Neural crest cell (in vitro differentiated cells): Measurements from ENCODE around the gene EMC8. TPM values are rescaled to one million over a fixed set of nuclear protein-coding genes. Genes with fewer than 3 reads are reported as not detected.

Experiments
- DNase-seq: peaks from one replicate; pipeline ENCODE4 v3.0.0; 2021; ENCODE audit warnings: low read depth, mixed read lengths, low spot score
- H3K27ac Mint-ChIP-seq: one replicate; pipeline ENCODE4 v1.8.0; 2021; ENCODE audit warnings: mild to moderate bottlenecking, mixed read lengths; ENCODE audit not compliant: unreplicated experiment
- H3K27me3 Mint-ChIP-seq: 2 replicates; pipeline ENCODE4 v1.8.0; 2021; ENCODE audit warnings: low read depth, mild to moderate bottlenecking, mixed read lengths
- H3K36me3 Mint-ChIP-seq: 2 replicates; pipeline ENCODE4 v1.8.0; 2021; ENCODE audit warnings: low read depth, mild to moderate bottlenecking, mixed read lengths
- H3K4me1 Mint-ChIP-seq: 2 replicates; pipeline ENCODE4 v1.8.0; 2021; ENCODE audit warnings: mixed read lengths
- H3K4me3 Mint-ChIP-seq: one replicate; pipeline ENCODE4 v1.8.0; 2021; ENCODE audit warnings: mild to moderate bottlenecking, mixed read lengths
- H3K9me3 Mint-ChIP-seq: 2 replicates; pipeline ENCODE4 v1.8.0; 2021; ENCODE audit warnings: mixed read lengths
- total RNA-seq: library from RNA; stranded (reverse); gene quantifications from 2 replicates; pipeline ENCODE4 v1.2.1, GENCODE V29; 2021
- TF ChIP-seq, protein P1 (sequence below): fragments of 200-600 bp; sonication (generic); conservative IDR thresholded peaks from 2 replicates; pipeline ENCODE4 v1.5.0; 2021; ENCODE audit warnings: antibody characterized with exemption, mild to moderate bottlenecking

EMC8 gene
- total RNA-seq, 1 donor from 2014 or later, result 44.1 TPM

DNA sequence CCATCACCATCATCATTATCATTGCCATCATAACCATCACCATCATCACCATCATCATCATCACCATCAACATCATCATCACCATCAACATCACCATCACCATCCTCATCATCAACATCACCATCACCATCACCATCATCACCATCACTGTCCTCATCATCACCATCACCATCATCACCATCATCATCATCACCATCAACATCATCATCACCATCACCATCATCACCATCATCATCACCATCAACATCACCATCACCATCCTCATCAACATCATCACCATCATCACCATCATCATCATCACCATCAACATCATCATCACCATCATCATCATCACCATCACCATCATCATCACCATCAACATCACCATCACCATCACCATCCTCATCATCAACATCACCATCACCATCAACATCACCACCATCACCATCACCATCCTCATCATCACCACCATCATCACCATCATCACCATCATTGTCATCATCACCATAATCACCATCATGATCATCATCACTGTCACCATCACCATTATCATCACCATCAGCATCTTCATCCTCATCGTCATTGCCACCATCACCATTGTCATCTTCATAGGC is 24.1 kb upstream of the EMC8 start:
- Mint-ChIP-seq H3K4me3 (no peak overlapping the region), H3K36me3 (no peaks in the 10 kb centered on the region), H3K4me1 (no peaks in the 10 kb centered on the region), H3K27ac (no peak overlapping the region), H3K27me3 (peaks cover 53% of the 10 kb centered on the region), H3K9me3 (no peaks in the 10 kb centered on the region)
- DNase-seq, result no peak
- TF ChIP-seq, protein P1, sequence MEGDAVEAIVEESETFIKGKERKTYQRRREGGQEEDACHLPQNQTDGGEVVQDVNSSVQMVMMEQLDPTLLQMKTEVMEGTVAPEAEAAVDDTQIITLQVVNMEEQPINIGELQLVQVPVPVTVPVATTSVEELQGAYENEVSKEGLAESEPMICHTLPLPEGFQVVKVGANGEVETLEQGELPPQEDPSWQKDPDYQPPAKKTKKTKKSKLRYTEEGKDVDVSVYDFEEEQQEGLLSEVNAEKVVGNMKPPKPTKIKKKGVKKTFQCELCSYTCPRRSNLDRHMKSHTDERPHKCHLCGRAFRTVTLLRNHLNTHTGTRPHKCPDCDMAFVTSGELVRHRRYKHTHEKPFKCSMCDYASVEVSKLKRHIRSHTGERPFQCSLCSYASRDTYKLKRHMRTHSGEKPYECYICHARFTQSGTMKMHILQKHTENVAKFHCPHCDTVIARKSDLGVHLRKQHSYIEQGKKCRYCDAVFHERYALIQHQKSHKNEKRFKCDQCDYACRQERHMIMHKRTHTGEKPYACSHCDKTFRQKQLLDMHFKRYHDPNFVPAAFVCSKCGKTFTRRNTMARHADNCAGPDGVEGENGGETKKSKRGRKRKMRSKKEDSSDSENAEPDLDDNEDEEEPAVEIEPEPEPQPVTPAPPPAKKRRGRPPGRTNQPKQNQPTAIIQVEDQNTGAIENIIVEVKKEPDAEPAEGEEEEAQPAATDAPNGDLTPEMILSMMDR, result no peak

DNA sequence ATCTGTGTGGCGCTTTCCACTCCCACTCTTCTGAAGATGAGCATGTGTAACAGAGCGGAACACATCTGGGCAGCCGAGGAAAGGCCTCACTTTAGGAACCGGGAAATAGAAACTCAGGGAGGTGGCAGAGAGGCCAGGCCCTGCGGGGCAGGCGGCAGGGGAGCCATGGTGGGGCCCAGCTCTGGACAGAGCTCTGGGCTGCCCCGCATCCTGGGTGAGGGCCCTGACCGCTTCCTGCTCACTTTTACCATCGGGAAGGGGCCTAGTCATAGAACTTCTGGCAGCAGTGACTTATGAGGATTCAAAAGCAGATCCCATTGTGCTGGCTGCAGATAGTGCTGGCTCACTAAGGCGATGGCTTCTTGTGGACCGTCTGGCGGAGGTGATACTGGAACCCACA is 22.8 kb upstream of the EMC8 start:
- no peaks in the 10 kb centered on the region for H3K36me3 Mint-ChIP-seq
- DNase-seq, result no peak
- no peak overlapping the region for H3K27ac Mint-ChIP-seq
- no peaks in the 10 kb centered on the region for H3K9me3 Mint-ChIP-seq
- H3K27me3 Mint-ChIP-seq, result peaks cover 58% of the 10 kb centered on the region
- H3K4me1 Mint-ChIP-seq, result no peaks in the 10 kb centered on the region
- H3K4me3 Mint-ChIP-seq, result no peak overlapping the region
- TF ChIP-seq, protein P1, result no peak

DNA sequence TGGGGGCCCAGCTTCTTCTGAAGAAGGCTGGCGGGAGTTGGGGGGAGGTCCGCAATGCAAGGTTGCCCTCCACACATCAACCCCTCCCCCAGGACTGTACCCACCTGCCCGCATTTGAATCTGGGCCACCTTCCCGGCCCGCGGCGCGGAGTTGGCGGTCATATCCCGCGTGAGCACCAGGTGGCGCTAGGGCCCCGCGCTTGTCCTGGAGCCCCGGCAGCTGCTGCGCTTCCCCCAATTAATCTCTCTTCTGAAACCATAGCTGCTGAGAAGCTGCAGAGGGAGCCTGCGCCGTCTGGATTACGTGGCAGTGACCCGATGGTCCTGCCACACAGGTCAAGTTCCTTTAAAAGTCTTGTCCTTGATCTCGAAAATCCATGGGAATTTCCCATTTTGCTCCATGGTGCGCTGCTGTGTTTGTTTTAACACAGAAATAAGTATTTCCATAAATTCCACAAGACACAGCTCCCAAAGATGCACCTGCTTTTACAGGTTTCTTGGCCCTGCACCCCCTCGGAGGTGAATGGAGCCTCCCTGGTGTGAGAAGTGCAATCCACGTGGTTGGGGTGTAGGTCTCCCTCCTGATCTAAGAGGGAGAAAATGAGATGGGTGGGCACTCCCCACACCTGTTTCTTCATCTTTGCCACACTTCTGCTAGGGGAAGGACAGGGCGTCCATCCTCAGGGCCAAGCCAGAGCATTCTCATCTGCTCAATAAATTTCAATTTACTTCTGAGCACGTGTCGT is 22.2 kb upstream of the EMC8 start:
- Mint-ChIP-seq H3K36me3 (no peaks in the 10 kb centered on the region), H3K27ac (no peak overlapping the region), H3K27me3 (peaks cover 52% of the 10 kb centered on the region), H3K4me1 (no peaks in the 10 kb centered on the region), H3K4me3 (no peak overlapping the region), H3K9me3 (no peaks in the 10 kb centered on the region)
- peak; percentile 82 for DNase-seq
- TF ChIP-seq, protein P1, result peak; percentile 99

DNA sequence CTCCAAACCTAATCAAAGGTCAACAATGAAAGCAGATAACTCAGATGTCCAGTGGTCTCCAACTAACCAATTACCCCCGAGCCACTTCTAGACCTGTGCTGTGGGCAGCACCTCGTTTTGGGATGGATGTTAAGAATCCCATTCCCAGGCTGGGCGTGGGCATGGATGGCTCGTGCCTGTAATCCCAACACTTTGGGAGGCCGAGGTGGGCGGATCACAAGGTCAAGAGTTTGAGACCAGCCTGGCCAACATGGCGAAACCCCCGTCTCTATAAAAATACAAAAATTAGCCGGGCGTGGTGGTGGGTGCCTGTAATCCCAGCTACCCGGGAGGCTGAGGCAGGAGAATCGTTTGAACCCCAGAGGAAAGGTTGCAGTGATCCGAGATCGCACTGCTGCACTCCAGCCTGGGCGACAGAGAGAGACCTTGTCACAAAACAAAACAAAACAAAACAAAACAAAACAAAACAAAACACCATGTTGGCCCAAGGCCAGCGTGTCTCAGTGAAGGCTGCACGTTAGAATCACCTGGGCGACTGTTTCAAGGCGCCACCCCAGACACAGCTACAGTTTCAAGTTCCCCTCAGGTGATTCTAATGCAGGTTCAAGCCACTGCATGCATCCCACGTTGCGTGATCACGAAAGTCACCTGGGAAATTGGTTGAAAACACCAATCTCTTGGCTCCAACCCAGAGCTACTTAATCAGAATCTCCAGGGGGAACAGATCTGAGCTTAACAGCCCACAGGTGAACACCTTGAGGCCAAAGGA is 21.4 kb upstream of the EMC8 start:
- H3K4me3 Mint-ChIP-seq, result no peak overlapping the region
- no peaks in the 10 kb centered on the region for H3K4me1 Mint-ChIP-seq
- no peaks in the 10 kb centered on the region for H3K36me3 Mint-ChIP-seq

DNA sequence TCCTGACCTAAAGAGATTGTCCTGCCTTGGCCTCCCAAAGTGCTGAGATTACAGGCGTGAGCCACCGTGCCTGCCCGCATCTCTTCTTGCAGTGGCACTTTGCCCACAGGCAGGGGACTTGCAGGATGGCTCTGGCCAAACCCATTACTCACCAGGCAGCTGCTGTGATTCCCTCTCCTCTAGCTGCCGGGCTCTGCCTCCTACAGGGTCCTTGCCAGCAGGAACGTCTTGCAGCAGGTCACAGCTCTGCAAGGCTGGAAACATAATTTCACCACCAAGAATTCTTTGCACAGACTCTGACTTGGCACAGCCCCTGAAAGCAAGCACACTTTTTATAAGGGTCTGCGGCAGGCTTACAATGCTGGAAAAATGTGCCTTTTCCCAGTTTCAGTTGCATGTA is 20.4 kb upstream of the EMC8 start:
- TF ChIP-seq, protein P1, result no peak
- Mint-ChIP-seq H3K4me1 (no peaks in the 10 kb centered on the region), H3K36me3 (no peaks in the 10 kb centered on the region), H3K4me3 (no peak overlapping the region), H3K27me3 (peaks cover 50% of the 10 kb centered on the region), H3K27ac (no peak overlapping the region), H3K9me3 (no peaks in the 10 kb centered on the region)
- no peak for DNase-seq

More for the DNA sequence above, 21.4 kb upstream of the EMC8 start:
- Mint-ChIP-seq H3K27me3 (peaks cover 45% of the 10 kb centered on the region), H3K9me3 (no peaks in the 10 kb centered on the region), H3K27ac (no peak overlapping the region)
- no peak for DNase-seq
- TF ChIP-seq, protein P1, result no peak
